ENCODE measurements around the gene AS3MT. TPM values are rescaled to one million over a fixed set of nuclear protein-coding genes. Genes with fewer than 3 reads are reported as not detected.
"Not testable (repeated sequence)": the region's sequence is repeated elsewhere in the genome, so short reads cannot be mapped to it uniquely, and the experiment has no call there.

The AS3MT gene
- 10 to 100 TPM; 11.7 to 17.3 TPM for total RNA-seq

- H3K27ac ChIP-seq = peak within 1 kb of the TSS; percentile 72 to 77
- H3K9me3 ChIP-seq = no peaks in the 10 kb centered on the region
- DNase-seq (ENCODE audit: low spot score) = no peak
- H3K36me3 ChIP-seq = peaks cover 3% of the 10 kb centered on the region
- no peaks in the 10 kb centered on the region for H3K27me3 ChIP-seq
- peaks cover 0 to 17% of the 10 kb centered on the region in 2 donors for H3K4me1 ChIP-seq
- H3K4me3 ChIP-seq = peak within 1 kb of the TSS; percentile 51 to 67
- TF ChIP-seq CTCF (IDR thresholded peaks at IDR 0.05) = no peak
Observed at GRCh38 chr10:102869258-102870198, at the start of gene AS3MT. Gene AS3MT, plus strand, starts transcription at chr10:102869470. Its CDS starts 123 bp downstream, at chr10:102869593.

GRCh38 chr10:102820008-102820407, 49.3 kb upstream of the AS3MT start:
- peak overlapping the region in 1 of 2 donors; percentile 58 for H3K27ac ChIP-seq

GRCh38 chr10:102822222-102822621, 47.0 kb upstream of the AS3MT start:
- TF ChIP-seq CTCF (IDR thresholded peaks at IDR 0.05) = no peak
- Histone ChIP-seq H3K27ac (no peak overlapping the region), H3K4me3 (no peak overlapping the region), H3K36me3 (no peaks in the 10 kb centered on the region), H3K27me3 (no peaks in the 10 kb centered on the region), H3K4me1 (peaks cover 0 to 8% of the 10 kb centered on the region in 2 donors), H3K9me3 (no peaks in the 10 kb centered on the region)
- DNase-seq (ENCODE audit: low spot score) = no peak

More at GRCh38 chr10:102820008-102820407, 49.3 kb upstream of the AS3MT start:
- not testable (repeated sequence) for H3K36me3 ChIP-seq; H3K9me3 ChIP-seq; H3K27me3 ChIP-seq; DNase-seq (ENCODE audit: low spot score); H3K4me3 ChIP-seq
- peaks cover 0 to 27% of the 10 kb centered on the region in 2 donors for H3K4me1 ChIP-seq

- DNase-seq (ENCODE audit: low spot score) = no peak
- no peaks in the 10 kb centered on the region for H3K27me3 ChIP-seq
- no peak overlapping the region for H3K27ac ChIP-seq
- no peaks in the 10 kb centered on the region for H3K36me3 ChIP-seq
- no peak for TF ChIP-seq CTCF (IDR thresholded peaks at IDR 0.05)
- H3K9me3 ChIP-seq = no peaks in the 10 kb centered on the region
- H3K4me1 ChIP-seq = no peaks in the 10 kb centered on the region
- no peak overlapping the region for H3K4me3 ChIP-seq
Observed at GRCh38 chr10:102824664-102825063, 44.6 kb upstream of the AS3MT start.

GRCh38 chr10:102826148-102826796, 43.0 kb upstream of the AS3MT start:
- Histone ChIP-seq H3K36me3 (no peaks in the 10 kb centered on the region), H3K4me3 (no peak overlapping the region), H3K4me1 (no peaks in the 10 kb centered on the region), H3K9me3 (no peaks in the 10 kb centered on the region), H3K27ac (no peak overlapping the region), H3K27me3 (no peaks in the 10 kb centered on the region)
- no peak for TF ChIP-seq CTCF (IDR thresholded peaks at IDR 0.05)
- no peak for DNase-seq (ENCODE audit: low spot score)

- Histone ChIP-seq H3K27me3 (no peaks in the 10 kb centered on the region), H3K9me3 (no peaks in the 10 kb centered on the region), H3K27ac (no peak overlapping the region), H3K36me3 (no peaks in the 10 kb centered on the region), H3K4me3 (no peak overlapping the region), H3K4me1 (no peaks in the 10 kb centered on the region)
- no peak for TF ChIP-seq CTCF (IDR thresholded peaks at IDR 0.05)
- no peak for DNase-seq (ENCODE audit: low spot score)
Observed at GRCh38 chr10:102827597-102827975, 41.7 kb upstream of the AS3MT start.

Measured in right atrium auricular region (tissue), 2 donors.